Activated B cell treated with CpG ODN at 0.5 μM for 24 hours (primary cell): Measurements from ENCODE around the gene TMUB1. TPM values are rescaled to one million over a fixed set of nuclear protein-coding genes. Genes with fewer than 3 reads are reported as not detected.

ENCODE experiments used
- ATAC-seq: fragments of 200-7000 bp; cut with Tn5 transposase; one replicate; pipeline ENCODE4 v1.10.0; 2021; ENCODE audit warnings: low read depth, mild to moderate bottlenecking, moderate library complexity
- CTCF ChIA-PET: fragments of 350-600 bp; sonication (Branson Sonifier 250); formaldehyde crosslinking; loops from one replicate; lab custom pipeline; 2021; ENCODE audit warnings: antibody characterized with exemption; lab: Charles Lee
- POLR2A ChIA-PET: fragments of 350-600 bp; sonication (Branson Sonifier 250); formaldehyde crosslinking; loops from one replicate; lab custom pipeline; 2021; ENCODE audit warnings: antibody characterized with exemption; lab: Charles Lee
- DNase-seq: peaks from one replicate; pipeline ENCODE4 v3.0.0; 2022
- H3K27ac Mint-ChIP-seq: one replicate; pipeline ENCODE4 v1.8.0; 2020; ENCODE audit warnings: mixed read lengths
- H3K27me3 Mint-ChIP-seq: one replicate; pipeline ENCODE4 v1.8.0; 2021; ENCODE audit warnings: mixed read lengths
- H3K36me3 Mint-ChIP-seq: one replicate; pipeline ENCODE4 v1.8.0; 2021; ENCODE audit warnings: low read depth, mixed read lengths
- H3K4me1 Mint-ChIP-seq: one replicate; pipeline ENCODE4 v1.8.0; 2021; ENCODE audit warnings: mixed read lengths
- H3K4me3 Mint-ChIP-seq: one replicate; pipeline ENCODE4 v1.8.0; 2020; ENCODE audit warnings: mild to moderate bottlenecking, mixed read lengths
- H3K9me3 Mint-ChIP-seq: one replicate; pipeline ENCODE4 v1.8.0; 2020; ENCODE audit warnings: mixed read lengths
- CTCF ChIP-seq: fragments of 200-600 bp; IDR thresholded peaks from one replicate; pipeline ENCODE4 v1.8.0; 2022; ENCODE audit warnings: antibody characterized with exemption, mild to moderate bottlenecking
- intact Hi-C: fragments of 100-400 bp; cut with micrococcal nuclease; formaldehyde crosslinking; loops from one replicate; pipeline ENCODE4 v1.15.1; 2024
- total RNA-seq: library from RNA; stranded (reverse); gene quantifications from 2 replicates; pipeline ENCODE4 v1.2.3, GENCODE V29; 2022

TMUB1 gene
- total RNA-seq, 1 donor from 2014 or later, result 40.5 TPM

GRCh38 chr7:151083824-151084160 lies 499 bp upstream of the TMUB1 start:
- ChIA-PET CTCF (no interaction called here), POLR2A (interaction anchor here (0.9 to 1.6 kb wide), 2 partner anchors 56 to 1246 kb away, joined by 3 read pairs; partner anchors contain the start of genes ABCB8 and ZNF862)
- ATAC-seq (no peak), DNase-seq (no peak)
- no peak overlapping the region for H3K27ac Mint-ChIP-seq
- H3K4me3 Mint-ChIP-seq, result peak overlapping the region; percentile 81
- intact Hi-C loops, result loop anchor here (1.0 to 10.0 kb wide), 5 partner anchors 55 to 1459 kb away; partner anchors contain the start of genes ABCB8, CHPF2, PRKAG2 and ZNF775
- TF ChIP-seq CTCF, result no peak
- peaks cover 8% of the 10 kb centered on the region for H3K27me3 Mint-ChIP-seq
- H3K9me3 Mint-ChIP-seq, result no peaks in the 10 kb centered on the region
- H3K36me3 Mint-ChIP-seq, result peaks cover 6% of the 10 kb centered on the region
- H3K4me1 Mint-ChIP-seq, result peaks cover 53% of the 10 kb centered on the region

- Mint-ChIP-seq H3K4me1 (peaks cover 52% of the 10 kb centered on the region), H3K4me3 (peak overlapping the region; percentile 91), H3K27me3 (peaks cover 8% of the 10 kb centered on the region), H3K27ac (peak overlapping the region; percentile 90), H3K36me3 (peaks cover 6% of the 10 kb centered on the region), H3K9me3 (no peaks in the 10 kb centered on the region)
- ChIA-PET CTCF (interaction anchor here (0.6 kb wide), 1 partner anchor 69 kb away, joined by 3 read pairs; no protein-coding TSS in a partner anchor), POLR2A (interaction anchor here (1.2 to 1.5 kb wide), 2 partner anchors 24 to 259 kb away, joined by 3 to 7 read pairs; partner anchors contain the start of gene NUB1)
- intact Hi-C loops, result loop anchor here (1.0 to 10.0 kb wide), 5 partner anchors 54 to 1458 kb away; partner anchors contain the start of genes ABCB8, CHPF2, PRKAG2 and ZNF775
- TF ChIP-seq CTCF, result no peak
- ATAC-seq, result no peak
- DNase-seq, result no peak
Observed at GRCh38 chr7:151082141-151083070, 887 bp downstream of the TMUB1 start.

- Mint-ChIP-seq H3K36me3 (peaks cover 6% of the 10 kb centered on the region), H3K9me3 (no peaks in the 10 kb centered on the region), H3K27ac (no peak overlapping the region), H3K4me1 (peaks cover 52% of the 10 kb centered on the region), H3K27me3 (peaks cover 8% of the 10 kb centered on the region), H3K4me3 (peak overlapping the region; percentile 91)
- no peak for TF ChIP-seq CTCF
- ATAC-seq (no peak), DNase-seq (no peak)
- intact Hi-C loops, result loop anchor here (2.0 to 10.0 kb wide), 8 partner anchors 63 to 1457 kb away; partner anchors contain the start of genes ABCF2, CHPF2, PRKAG2 and ZNF775
- CTCF ChIA-PET, result interaction anchor here (0.6 to 0.7 kb wide), 2 partner anchors 68 to 162 kb away, joined by 3 read pairs; no protein-coding TSS in a partner anchor
- POLR2A ChIA-PET, result interaction anchor here (1.0 to 1.2 kb wide), 5 partner anchors 18 to 146 kb away, joined by 3 to 14 read pairs (median 4); partner anchors contain the start of genes ABCB8, ABCF2 and SLC4A2
Observed at GRCh38 chr7:151081170-151082101, 1.9 kb downstream of the TMUB1 start.

- peaks cover 8% of the 10 kb centered on the region for H3K27me3 Mint-ChIP-seq
- intact Hi-C loops, result loop anchor here (1.0 to 10.0 kb wide), 8 partner anchors 22 to 1456 kb away; partner anchors contain the start of genes ABCF2, PRKAG2 and ZNF862
Observed at GRCh38 chr7:151080522-151081169, 2.6 kb downstream of the TMUB1 start, which contains the start of gene FASTK. FASTK (minus strand) TSS chr7:151080809; CDS start chr7:151080766, 43 bp downstream.

More at GRCh38 chr7:151080522-151081169, 2.6 kb downstream of the TMUB1 start, which contains the start of gene FASTK:
- Mint-ChIP-seq H3K36me3 (peaks cover 13% of the 10 kb centered on the region), H3K4me1 (peaks cover 49% of the 10 kb centered on the region), H3K4me3 (peak within 1 kb of the TSS; percentile 91), H3K9me3 (no peaks in the 10 kb centered on the region), H3K27ac (peak within 1 kb of the TSS; percentile 70)
- CTCF ChIA-PET, result interaction anchor here (0.7 kb wide), 1 partner anchor 163 kb away, joined by 3 read pairs; no protein-coding TSS in a partner anchor
- DNase-seq (peak; percentile 81), ATAC-seq (peak; percentile 83)
- TF ChIP-seq CTCF, result no peak
- POLR2A ChIA-PET, result interaction anchor here (1.0 to 1.2 kb wide), 5 partner anchors 17 to 147 kb away, joined by 3 to 14 read pairs (median 4); partner anchors contain the start of genes ABCB8, ABCF2 and SLC4A2
